ENCODE data around the gene BCAS3.
"Not testable (repeated sequence)": the region's sequence is repeated elsewhere in the genome, so short reads cannot be mapped to it uniquely, and the experiment has no call there.

BCAS3 gene

DNA sequence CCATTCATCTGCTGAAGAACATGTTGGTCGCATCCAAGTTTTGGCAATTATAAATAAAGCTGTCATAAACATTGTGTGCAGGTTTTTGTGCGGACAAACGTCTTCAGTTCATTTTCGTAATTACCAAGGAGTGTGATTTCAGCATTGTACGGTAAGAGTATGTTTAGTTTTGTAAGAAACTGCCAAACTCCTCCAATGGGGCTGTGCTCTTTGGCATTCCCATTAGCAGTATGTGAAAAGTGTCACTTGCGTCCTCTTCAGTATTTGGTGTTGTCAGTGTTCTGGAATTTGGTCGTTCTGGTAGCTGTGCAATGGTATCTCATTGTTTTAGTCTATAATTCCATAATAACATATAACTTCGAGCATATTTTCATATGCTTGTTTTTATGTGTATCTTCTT lies 120.9 kb downstream of the BCAS3 start:
- no peak for DNase-seq
- no peaks in the 10 kb centered on the region for H3K9me3 ChIP-seq (ENCODE audit: control extremely low read depth in 1 of 5, control insufficient read depth in 4 of 5, insufficient read depth in 2 of 5, low read depth in 1 of 5, low read length in 4 of 5)
- 94% methylated on average over 5 of the region's 8 CpGs for WGBS (ENCODE audit: insufficient coverage)
- no peaks in the 10 kb centered on the region for H3K36me3 ChIP-seq (ENCODE audit: control insufficient read depth in 4 of 4, insufficient read depth in 4 of 4, low read length in 3 of 4)
- POLR2A ChIA-PET, result no interaction called here
- no peak overlapping the region for H3K4me3 ChIP-seq (ENCODE audit: control insufficient read depth in 1 of 7, extremely low read depth in 1 of 7, insufficient read depth in 4 of 7, low read depth in 2 of 7, low read length in 6 of 7)
- H3K27ac ChIP-seq (ENCODE audit: insufficient read depth in 1 of 2, low read depth in 1 of 2, low read length in 2 of 2, poor library complexity in 1 of 2, severe bottlenecking in 2 of 2), result no peak overlapping the region
- no peaks in the 10 kb centered on the region for H3K27me3 ChIP-seq (replicated peaks in 2 of 5; ENCODE audit: control insufficient read depth in 4 of 5, insufficient read depth in 5 of 5, low read length in 4 of 5)
- CTCF ChIA-PET, result no interaction called here
- H3K4me1 ChIP-seq (ENCODE audit: control extremely low read depth in 1 of 4, control insufficient read depth in 4 of 4, insufficient read depth in 4 of 4, low read length in 3 of 4), result no peaks in the 10 kb centered on the region

DNA sequence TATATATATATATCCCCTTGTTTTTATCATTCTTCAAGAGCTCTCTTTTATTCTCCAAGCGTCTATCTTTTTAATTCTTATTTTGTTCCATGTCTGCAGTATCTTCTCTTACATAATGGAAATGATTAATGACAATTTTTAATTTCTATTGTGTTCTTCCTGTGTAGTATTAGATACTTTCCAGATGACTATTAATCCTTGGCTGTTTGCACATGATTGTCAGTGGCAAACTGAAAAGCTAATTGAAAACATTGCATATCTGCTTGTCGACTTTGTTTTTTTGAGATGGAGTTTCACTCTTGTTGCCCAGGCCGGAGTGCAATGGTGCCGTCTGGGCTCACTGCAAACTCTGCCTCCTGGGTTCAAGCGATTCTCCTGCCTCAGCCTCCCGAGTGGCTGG lies 124.7 kb downstream of the BCAS3 start:
- H3K36me3 ChIP-seq (ENCODE audit: control insufficient read depth in 4 of 4, insufficient read depth in 4 of 4, low read length in 3 of 4), result no peaks in the 10 kb centered on the region
- H3K4me1 ChIP-seq (ENCODE audit: control extremely low read depth in 1 of 4, control insufficient read depth in 4 of 4, insufficient read depth in 4 of 4, low read length in 3 of 4), result no peaks in the 10 kb centered on the region
- no peak overlapping the region for H3K27ac ChIP-seq (ENCODE audit: insufficient read depth in 1 of 2, low read depth in 1 of 2, low read length in 2 of 2, poor library complexity in 1 of 2, severe bottlenecking in 2 of 2)
- no peaks in the 10 kb centered on the region for H3K9me3 ChIP-seq (ENCODE audit: control extremely low read depth in 1 of 5, control insufficient read depth in 4 of 5, insufficient read depth in 2 of 5, low read depth in 1 of 5, low read length in 4 of 5)
- 96% methylated on average over 5 of the region's 6 CpGs for WGBS (ENCODE audit: insufficient coverage)
- CTCF ChIA-PET, result no interaction called here
- POLR2A ChIA-PET, result no interaction called here
- no peak overlapping the region for H3K4me3 ChIP-seq (ENCODE audit: control insufficient read depth in 1 of 7, extremely low read depth in 1 of 7, insufficient read depth in 4 of 7, low read depth in 2 of 7, low read length in 6 of 7)
- no peaks in the 10 kb centered on the region for H3K27me3 ChIP-seq (replicated peaks in 2 of 5; ENCODE audit: control insufficient read depth in 4 of 5, insufficient read depth in 5 of 5, low read length in 4 of 5)
- DNase-seq, result no peak

- WGBS (ENCODE audit: insufficient coverage), result no CpG with 5 or more reads among the region's 6 CpGs
- H3K9me3 ChIP-seq (ENCODE audit: control extremely low read depth in 1 of 5, control insufficient read depth in 4 of 5, insufficient read depth in 2 of 5, low read depth in 1 of 5, low read length in 4 of 5), result no peaks in the 10 kb centered on the region
- no peaks in the 10 kb centered on the region for H3K27me3 ChIP-seq (replicated peaks in 2 of 5; ENCODE audit: control insufficient read depth in 4 of 5, insufficient read depth in 5 of 5, low read length in 4 of 5)
- DNase-seq, result no peak
- H3K4me3 ChIP-seq (ENCODE audit: control insufficient read depth in 1 of 7, extremely low read depth in 1 of 7, insufficient read depth in 4 of 7, low read depth in 2 of 7, low read length in 6 of 7), result no peak overlapping the region
- CTCF ChIA-PET, result no interaction called here
- H3K36me3 ChIP-seq (ENCODE audit: control insufficient read depth in 4 of 4, insufficient read depth in 4 of 4, low read length in 3 of 4), result no peaks in the 10 kb centered on the region
- POLR2A ChIA-PET, result no interaction called here
- H3K27ac ChIP-seq (ENCODE audit: insufficient read depth in 1 of 2, low read depth in 1 of 2, low read length in 2 of 2, poor library complexity in 1 of 2, severe bottlenecking in 2 of 2), result no peak overlapping the region
- H3K4me1 ChIP-seq (ENCODE audit: control extremely low read depth in 1 of 4, control insufficient read depth in 4 of 4, insufficient read depth in 4 of 4, low read length in 3 of 4), result no peaks in the 10 kb centered on the region
These were observed 125.4 kb downstream of the BCAS3 start for GRCh38 chr17:60803059-60803458.

- no peaks in the 10 kb centered on the region for H3K36me3 ChIP-seq (ENCODE audit: control insufficient read depth in 4 of 4, insufficient read depth in 4 of 4, low read length in 3 of 4)
- CTCF ChIA-PET, result no interaction called here
- H3K4me3 ChIP-seq (ENCODE audit: control insufficient read depth in 1 of 7, extremely low read depth in 1 of 7, insufficient read depth in 4 of 7, low read depth in 2 of 7, low read length in 6 of 7), result no peak overlapping the region
- no peak overlapping the region for H3K27ac ChIP-seq (ENCODE audit: insufficient read depth in 1 of 2, low read depth in 1 of 2, low read length in 2 of 2, poor library complexity in 1 of 2, severe bottlenecking in 2 of 2)
- H3K27me3 ChIP-seq (replicated peaks in 2 of 5; ENCODE audit: control insufficient read depth in 4 of 5, insufficient read depth in 5 of 5, low read length in 4 of 5), result no peaks in the 10 kb centered on the region
- no CpG with 5 or more reads among the region's 3 CpGs for WGBS (ENCODE audit: insufficient coverage)
- POLR2A ChIA-PET, result no interaction called here
- DNase-seq, result no peak
- H3K4me1 ChIP-seq (ENCODE audit: control extremely low read depth in 1 of 4, control insufficient read depth in 4 of 4, insufficient read depth in 4 of 4, low read length in 3 of 4), result peaks cover 4 to 8% (median 5%) of the 10 kb centered on the region in 4 experiments
- H3K9me3 ChIP-seq (ENCODE audit: control extremely low read depth in 1 of 5, control insufficient read depth in 4 of 5, insufficient read depth in 2 of 5, low read depth in 1 of 5, low read length in 4 of 5), result no peaks in the 10 kb centered on the region
These were observed 127.2 kb downstream of the BCAS3 start for GRCh38 chr17:60804831-60805230.

DNA sequence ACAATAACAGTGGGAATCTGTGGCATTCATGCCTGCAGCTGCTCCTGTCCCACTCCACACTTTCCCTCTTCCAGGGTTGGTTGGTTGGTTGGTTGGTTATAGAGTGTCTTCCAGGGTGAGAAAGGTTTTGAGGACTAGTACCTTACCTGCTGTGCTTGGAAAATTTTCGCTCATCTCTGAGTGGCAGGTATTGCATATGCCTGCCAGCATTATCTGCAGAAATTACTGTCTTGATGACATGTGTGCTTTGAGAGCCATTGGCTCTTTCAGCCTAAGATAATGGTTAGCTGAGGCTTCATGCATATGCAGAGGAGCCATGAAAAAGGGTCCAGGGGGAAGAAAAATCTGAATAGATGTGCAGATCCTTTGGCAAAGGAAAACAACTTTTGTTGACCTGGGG lies 131.8 kb downstream of the BCAS3 start:
- POLR2A ChIA-PET, result no interaction called here

GRCh38 chr17:60814941-60815340 lies 137.3 kb downstream of the BCAS3 start:
- POLR2A ChIA-PET; H3K4me3 ChIP-seq (ENCODE audit: control insufficient read depth in 1 of 7, extremely low read depth in 1 of 7, insufficient read depth in 4 of 7, low read depth in 2 of 7, low read length in 6 of 7); H3K4me1 ChIP-seq (ENCODE audit: control extremely low read depth in 1 of 4, control insufficient read depth in 4 of 4, insufficient read depth in 4 of 4, low read length in 3 of 4); H3K27me3 ChIP-seq (replicated peaks in 2 of 5; ENCODE audit: control insufficient read depth in 4 of 5, insufficient read depth in 5 of 5, low read length in 4 of 5); H3K27ac ChIP-seq (ENCODE audit: insufficient read depth in 1 of 2, low read depth in 1 of 2, low read length in 2 of 2, poor library complexity in 1 of 2, severe bottlenecking in 2 of 2); CTCF ChIA-PET; H3K36me3 ChIP-seq (ENCODE audit: control insufficient read depth in 4 of 4, insufficient read depth in 4 of 4, low read length in 3 of 4); DNase-seq: not testable (repeated sequence)
- peaks cover 5 to 12% (median 7%) of the 10 kb centered on the region in 5 experiments for H3K9me3 ChIP-seq (ENCODE audit: control extremely low read depth in 1 of 5, control insufficient read depth in 4 of 5, insufficient read depth in 2 of 5, low read depth in 1 of 5, low read length in 4 of 5)
- WGBS (ENCODE audit: insufficient coverage), result no CpG with 5 or more reads among the region's 2 CpGs

More for the DNA sequence above, 131.8 kb downstream of the BCAS3 start:
- CTCF ChIA-PET, result no interaction called here
- Histone ChIP-seq H3K4me1 (ENCODE audit: control extremely low read depth in 1 of 4, control insufficient read depth in 4 of 4, insufficient read depth in 4 of 4, low read length in 3 of 4) (peaks cover 4 to 13% (median 10%) of the 10 kb centered on the region in 4 experiments), H3K27ac (ENCODE audit: insufficient read depth in 1 of 2, low read depth in 1 of 2, low read length in 2 of 2, poor library complexity in 1 of 2, severe bottlenecking in 2 of 2) (no peak overlapping the region), H3K36me3 (ENCODE audit: control insufficient read depth in 4 of 4, insufficient read depth in 4 of 4, low read length in 3 of 4) (peaks cover 0 to 2% (median 0%) of the 10 kb centered on the region in 4 experiments), H3K4me3 (ENCODE audit: control insufficient read depth in 1 of 7, extremely low read depth in 1 of 7, insufficient read depth in 4 of 7, low read depth in 2 of 7, low read length in 6 of 7) (no peak overlapping the region), H3K27me3 (replicated peaks in 2 of 5; ENCODE audit: control insufficient read depth in 4 of 5, insufficient read depth in 5 of 5, low read length in 4 of 5) (no peaks in the 10 kb centered on the region), H3K9me3 (ENCODE audit: control extremely low read depth in 1 of 5, control insufficient read depth in 4 of 5, insufficient read depth in 2 of 5, low read depth in 1 of 5, low read length in 4 of 5) (peaks cover 5 to 10% (median 7%) of the 10 kb centered on the region in 5 experiments)
- no peak for DNase-seq
- 100% methylated on average over 1 of the region's 1 CpG for WGBS (ENCODE audit: insufficient coverage)

DNA sequence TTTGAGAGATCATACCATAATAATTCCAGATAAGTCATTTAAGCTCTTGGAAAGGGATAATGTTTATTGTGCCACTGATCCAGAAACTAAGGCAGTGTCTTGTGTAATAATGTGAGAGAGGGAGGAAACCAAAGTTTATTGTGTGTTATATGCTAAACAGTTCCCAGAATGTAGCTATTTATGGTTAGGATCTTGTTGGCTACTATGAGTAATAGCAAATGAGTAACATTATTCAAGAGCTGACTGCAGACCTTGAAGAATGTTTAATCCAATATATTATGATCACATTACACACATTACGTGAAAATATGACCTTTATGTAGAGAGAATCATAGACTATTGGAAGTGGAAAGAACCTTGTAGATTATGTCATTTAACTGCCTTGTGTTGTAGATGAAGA lies 139.5 kb downstream of the BCAS3 start:
- no CpG with 5 or more reads among the region's 1 CpG for WGBS (ENCODE audit: insufficient coverage)
- no peak overlapping the region for H3K27ac ChIP-seq (ENCODE audit: insufficient read depth in 1 of 2, low read depth in 1 of 2, low read length in 2 of 2, poor library complexity in 1 of 2, severe bottlenecking in 2 of 2)

More for the DNA sequence above, 139.5 kb downstream of the BCAS3 start:
- Histone ChIP-seq H3K36me3 (ENCODE audit: control insufficient read depth in 4 of 4, insufficient read depth in 4 of 4, low read length in 3 of 4) (no peaks in the 10 kb centered on the region), H3K4me1 (ENCODE audit: control extremely low read depth in 1 of 4, control insufficient read depth in 4 of 4, insufficient read depth in 4 of 4, low read length in 3 of 4) (no peaks in the 10 kb centered on the region), H3K4me3 (ENCODE audit: control insufficient read depth in 1 of 7, extremely low read depth in 1 of 7, insufficient read depth in 4 of 7, low read depth in 2 of 7, low read length in 6 of 7) (no peak overlapping the region), H3K27me3 (replicated peaks in 2 of 5; ENCODE audit: control insufficient read depth in 4 of 5, insufficient read depth in 5 of 5, low read length in 4 of 5) (no peaks in the 10 kb centered on the region), H3K9me3 (ENCODE audit: control extremely low read depth in 1 of 5, control insufficient read depth in 4 of 5, insufficient read depth in 2 of 5, low read depth in 1 of 5, low read length in 4 of 5) (peaks cover 0 to 5% (median 5%) of the 10 kb centered on the region in 5 experiments)
- CTCF ChIA-PET, result no interaction called here
- DNase-seq, result no peak
- POLR2A ChIA-PET, result no interaction called here

Measured in common myeloid progenitor, CD34-positive (primary cell).